Measurements from ENCODE around the gene RSU1.

GRCh38 chr10:16662923-16663322, 154.3 kb downstream of the RSU1 start:
- no peak for TF ChIP-seq CTCF (IDR thresholded peaks at IDR 0.05)
- no peak for TF ChIP-seq POLR2A (IDR thresholded peaks at IDR 0.05)
- TF ChIP-seq POLR2AphosphoS5 (IDR thresholded peaks at IDR 0.05): no peak
- TF ChIP-seq EP300 (IDR thresholded peaks at IDR 0.05): no peak
